Suprapubic skin (tissue), 4 donors: ENCODE results near the gene KIDINS220. TPM values are rescaled to one million over a fixed set of nuclear protein-coding genes. Genes with fewer than 3 reads are reported as not detected.
"Not testable (repeated sequence)": the region's sequence is repeated elsewhere in the genome, so short reads cannot be mapped to it uniquely, and the experiment has no call there.

Experiments
- DNase-seq, 2 donors: peaks; one replicate each; pipeline ENCODE4 v3.0.0-alpha.2; 2019; ENCODE audit warnings: low spot score in 2 of 2
- H3K27ac ChIP-seq: fragments of 200-600 bp; sonication (generic); one replicate; pipeline ENCODE4 v1.5.1; 2019
- H3K27me3 ChIP-seq: fragments of 200-600 bp; sonication (generic); one replicate; pipeline ENCODE4 v1.5.1; 2019
- H3K36me3 ChIP-seq: fragments of 200-600 bp; sonication (generic); one replicate; pipeline ENCODE4 v1.5.1; 2019
- H3K4me1 ChIP-seq: fragments of 200-600 bp; sonication (generic); one replicate; pipeline ENCODE4 v1.5.1; 2019
- H3K4me3 ChIP-seq: fragments of 200-600 bp; sonication (generic); one replicate; pipeline ENCODE4 v1.5.1; 2019; ENCODE audit warnings: mild to moderate bottlenecking
- H3K9me3 ChIP-seq: fragments of 200-600 bp; sonication (generic); one replicate; pipeline ENCODE4 v1.5.1; 2019
- EP300 ChIP-seq: sonication (generic); formaldehyde crosslinking; IDR thresholded peaks from one replicate; pipeline ENCODE4 v1.6.1; 2017; ENCODE audit warnings: antibody characterized with exemption
- POLR2A ChIP-seq, 2 donors: fragments of 450-650 bp; IDR thresholded peaks; one replicate each; pipeline ENCODE4 v1.6.1; 2017; ENCODE audit warnings: antibody characterized with exemption in 2 of 2, mild to moderate bottlenecking in 2 of 2, moderate library complexity in 2 of 2
- POLR2AphosphoS5 ChIP-seq, 3 donors: sonication (generic); formaldehyde crosslinking; IDR thresholded peaks; one replicate each; pipeline ENCODE4 v1.6.1; 2017; ENCODE audit warnings: antibody characterized with exemption in 3 of 3
- WGBS: methylation state at CpG from one replicate; pipeline ENCODE4 v1.1.5; 2018; 5-methylcytosine and 5-hydroxymethylcytosine counted together
- total RNA-seq, 4 donors: library from RNA; depleted of rRNA; stranded (reverse); fragments of >200 nt; gene quantifications; one replicate each; pipeline ENCODE4 v1.1.0, GENCODE V29; 2016
- TF ChIP-seq, protein P1 (sequence below), 2 donors: fragments of 200-600 bp in 1 of 2; fragments of 450-650 bp in 1 of 2; sonication (generic) in 1 of 2; IDR thresholded peaks; one replicate each; pipeline ENCODE4 v1.5.1; 2016 to 2019; ENCODE audit warnings: antibody characterized with exemption in 2 of 2, mild to moderate bottlenecking in 1 of 2, moderate library complexity in 1 of 2

KIDINS220 gene
- total RNA-seq, 4 donors from 2014 or later = 44.7 to 100 (median 53.5) TPM

- Histone ChIP-seq H3K27ac (no peak overlapping the region), H3K27me3 (no peaks in the 10 kb centered on the region), H3K9me3 (no peaks in the 10 kb centered on the region), H3K4me1 (no peaks in the 10 kb centered on the region), H3K4me3 (no peak overlapping the region), H3K36me3 (peaks cover 55% of the 10 kb centered on the region)
- TF ChIP-seq, protein P1, sequence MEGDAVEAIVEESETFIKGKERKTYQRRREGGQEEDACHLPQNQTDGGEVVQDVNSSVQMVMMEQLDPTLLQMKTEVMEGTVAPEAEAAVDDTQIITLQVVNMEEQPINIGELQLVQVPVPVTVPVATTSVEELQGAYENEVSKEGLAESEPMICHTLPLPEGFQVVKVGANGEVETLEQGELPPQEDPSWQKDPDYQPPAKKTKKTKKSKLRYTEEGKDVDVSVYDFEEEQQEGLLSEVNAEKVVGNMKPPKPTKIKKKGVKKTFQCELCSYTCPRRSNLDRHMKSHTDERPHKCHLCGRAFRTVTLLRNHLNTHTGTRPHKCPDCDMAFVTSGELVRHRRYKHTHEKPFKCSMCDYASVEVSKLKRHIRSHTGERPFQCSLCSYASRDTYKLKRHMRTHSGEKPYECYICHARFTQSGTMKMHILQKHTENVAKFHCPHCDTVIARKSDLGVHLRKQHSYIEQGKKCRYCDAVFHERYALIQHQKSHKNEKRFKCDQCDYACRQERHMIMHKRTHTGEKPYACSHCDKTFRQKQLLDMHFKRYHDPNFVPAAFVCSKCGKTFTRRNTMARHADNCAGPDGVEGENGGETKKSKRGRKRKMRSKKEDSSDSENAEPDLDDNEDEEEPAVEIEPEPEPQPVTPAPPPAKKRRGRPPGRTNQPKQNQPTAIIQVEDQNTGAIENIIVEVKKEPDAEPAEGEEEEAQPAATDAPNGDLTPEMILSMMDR (IDR thresholded peaks at IDR 0.05) = no peak
- no peak for TF ChIP-seq POLR2A (IDR thresholded peaks at IDR 0.05)
- no peak for TF ChIP-seq EP300
- TF ChIP-seq POLR2AphosphoS5 (IDR thresholded peaks at IDR 0.05) = no peak
- WGBS = 90% methylated on average over 2 of the region's 2 CpGs
- DNase-seq = no peak
Measured at GRCh38 chr2:8737571-8738175, 99.7 kb downstream of the KIDINS220 start.

- DNase-seq = no peak
- no peak for TF ChIP-seq POLR2A (IDR thresholded peaks at IDR 0.05)
- TF ChIP-seq, protein P1 (IDR thresholded peaks at IDR 0.05) = no peak
- no peak for TF ChIP-seq EP300
- TF ChIP-seq POLR2AphosphoS5 (IDR thresholded peaks at IDR 0.05) = no peak
- H3K4me1 ChIP-seq = no peaks in the 10 kb centered on the region
- H3K27ac ChIP-seq = no peak overlapping the region
- no peak overlapping the region for H3K4me3 ChIP-seq
- H3K36me3 ChIP-seq = peaks cover 87% of the 10 kb centered on the region
- H3K27me3 ChIP-seq = no peaks in the 10 kb centered on the region
- no peaks in the 10 kb centered on the region for H3K9me3 ChIP-seq
- 92% methylated on average over 10 of the region's 10 CpGs for WGBS
Measured at GRCh38 chr2:8732601-8733000, 104.8 kb downstream of the KIDINS220 start.

DNA sequence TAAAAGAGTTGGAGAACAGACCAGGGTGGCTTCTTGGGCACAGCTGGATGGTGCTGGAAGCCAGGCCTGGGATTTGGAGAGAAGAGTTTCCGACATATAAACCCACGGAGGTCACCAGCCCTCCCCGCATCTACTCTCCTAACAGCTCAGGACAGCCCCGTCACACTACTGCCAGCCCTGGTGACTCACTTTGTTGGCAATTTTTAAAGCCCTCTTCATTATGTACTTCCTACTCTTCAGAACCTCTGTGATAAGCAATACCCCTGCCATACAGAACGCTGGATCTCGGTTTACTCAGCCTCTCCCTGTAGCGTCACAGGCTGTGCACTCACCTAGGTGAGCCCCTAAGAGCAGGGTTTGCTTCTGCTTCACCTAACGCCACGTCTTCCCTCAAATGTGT is 107.5 kb downstream of the KIDINS220 start:
- Histone ChIP-seq H3K4me3 (no peak overlapping the region), H3K27ac (no peak overlapping the region), H3K4me1 (no peaks in the 10 kb centered on the region), H3K9me3 (no peaks in the 10 kb centered on the region), H3K36me3 (peaks cover 76% of the 10 kb centered on the region), H3K27me3 (no peaks in the 10 kb centered on the region)
- 90% methylated on average over 9 of the region's 9 CpGs for WGBS
- no peak for DNase-seq
- TF ChIP-seq EP300 (no peak), POLR2AphosphoS5 (IDR thresholded peaks at IDR 0.05) (no peak)
- TF ChIP-seq, protein P1 (IDR thresholded peaks at IDR 0.05) = no peak

DNA sequence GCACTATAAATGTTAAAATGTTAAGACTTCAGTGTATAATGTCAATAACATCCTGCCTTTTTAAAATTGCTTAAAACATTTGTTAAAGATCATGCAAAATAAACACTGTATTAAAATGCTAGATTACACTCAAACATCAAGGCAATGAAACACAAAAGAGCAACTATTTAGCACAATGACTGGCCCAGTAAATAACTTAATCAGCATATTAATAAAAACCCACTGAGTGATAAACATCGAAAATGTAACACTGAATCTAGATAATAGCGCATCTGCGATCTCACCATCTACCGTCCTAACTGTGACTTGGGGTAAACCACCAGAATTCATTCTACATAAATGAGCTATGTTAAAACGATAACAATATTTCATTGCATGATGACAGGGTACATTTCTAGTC is 108.3 kb downstream of the KIDINS220 start:
- WGBS = 93% methylated on average over 5 of the region's 5 CpGs
- peaks cover 67% of the 10 kb centered on the region for H3K36me3 ChIP-seq

DNA sequence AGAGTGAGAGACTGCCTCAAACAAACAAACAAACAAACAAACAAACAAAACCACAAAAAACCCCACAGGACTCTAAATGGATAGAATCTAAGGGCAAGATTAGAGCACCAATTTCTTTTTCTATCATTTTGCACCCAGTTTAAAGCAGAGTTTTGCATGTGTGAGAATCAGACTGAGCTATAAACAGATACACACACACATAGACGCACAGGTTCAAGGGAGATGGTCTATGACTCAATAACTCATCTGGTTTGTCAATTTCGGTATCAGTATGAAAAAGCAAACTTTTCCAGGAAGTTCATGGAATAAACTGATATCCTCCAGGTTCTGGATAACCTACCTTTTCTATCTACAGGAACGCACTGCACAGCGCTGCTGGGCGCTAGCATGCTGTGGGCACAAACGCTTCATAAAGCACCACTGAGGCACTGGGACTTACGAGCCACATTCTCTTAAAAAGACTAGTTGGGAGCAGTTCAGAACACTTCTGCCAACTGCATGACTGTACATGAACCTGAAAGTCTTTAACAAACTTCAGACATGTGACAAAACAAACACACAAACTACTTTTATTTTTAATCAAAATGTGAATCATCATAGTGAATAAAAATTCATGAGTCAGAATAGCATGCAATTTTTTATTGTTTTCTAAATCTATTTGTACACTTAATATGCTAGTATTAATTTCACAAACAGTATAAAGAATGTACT is 109.0 kb downstream of the KIDINS220 start:
- H3K27ac ChIP-seq = no peak overlapping the region
- peaks cover 61% of the 10 kb centered on the region for H3K36me3 ChIP-seq
- no peaks in the 10 kb centered on the region for H3K27me3 ChIP-seq
- no peak overlapping the region for H3K4me3 ChIP-seq
- no peaks in the 10 kb centered on the region for H3K9me3 ChIP-seq
- no peak for DNase-seq
- H3K4me1 ChIP-seq = no peaks in the 10 kb centered on the region
- TF ChIP-seq POLR2A (IDR thresholded peaks at IDR 0.05) (no peak), EP300 (no peak), POLR2AphosphoS5 (IDR thresholded peaks at IDR 0.05) (no peak)
- TF ChIP-seq, protein P1 (IDR thresholded peaks at IDR 0.05) = no peak
- 90% methylated on average over 7 of the region's 7 CpGs for WGBS

More for the DNA sequence above, 108.3 kb downstream of the KIDINS220 start:
- H3K4me1 ChIP-seq, H3K9me3 ChIP-seq, H3K27ac ChIP-seq, H3K27me3 ChIP-seq, DNase-seq, H3K4me3 ChIP-seq: not testable (repeated sequence)
